Spleen (tissue), 7 donors: Measurements from ENCODE around the gene ZC3H7B.

Experiments used
- CTCF ChIP-seq, 11 experiments: fragments of 200-600 bp in 7 of 11; fragments of 450-650 bp in 4 of 11; sonication (generic) in 4 of 11; IDR thresholded peaks in 8 of 11; conservative IDR thresholded peaks in 3 of 11; 1 replicate in 7 of 11; 2 replicates in 4 of 11; pipeline versions ENCODE4 v1.4.0 to v1.8.0; 2016 to 2021; ENCODE audit warnings: antibody characterized with exemption in 11 of 11, inconsistent platforms in 4 of 11, mild to moderate bottlenecking in 1 of 11
- POLR2A ChIP-seq, 3 donors: fragments of 450-650 bp; IDR thresholded peaks; one replicate each; pipeline ENCODE4 v1.5.1; 2017; ENCODE audit warnings: antibody characterized with exemption in 3 of 3, mild to moderate bottlenecking in 1 of 3
- POLR2AphosphoS5 ChIP-seq, 3 donors: sonication (generic); formaldehyde crosslinking; IDR thresholded peaks; one replicate each; pipeline ENCODE4 v1.5.1; 2017; ENCODE audit warnings: antibody characterized with exemption in 3 of 3
- donor health status: DM: no; HTN: no; CAD: no; lungs with moderate emphysema.
- donor health status: DM: no; HTN: no; CAD: no.
- donor health status: DM: no; HTN: no; CAD: no.

GRCh38 chr22:41383085-41383484 lies 81.8 kb downstream of the ZC3H7B start:
- TF ChIP-seq POLR2A (IDR thresholded peaks at IDR 0.05) (no peak), CTCF (IDR thresholded peaks at IDR 0.05 in 8 of 11, conservative IDR thresholded peaks at IDR 0.05 in 3 of 11) (no peak), POLR2AphosphoS5 (IDR thresholded peaks at IDR 0.05) (no peak)
